ENCODE measurements around the gene ANKS1B.

GRCh38 chr12:99128246-99128802 lies 856.4 kb downstream of the ANKS1B start:
- TF ChIP-seq CTCF (IDR thresholded peaks at IDR 0.05) (no peak), EP300 (IDR thresholded peaks at IDR 0.05) (no peak), POLR2AphosphoS5 (IDR thresholded peaks at IDR 0.05) (no peak), POLR2A (IDR thresholded peaks at IDR 0.05) (no peak)
